Cortex of kidney (tissue), 1 donor: Measurements from ENCODE around the gene TCF7L2.

Experiments
- DNase-seq: peaks from one replicate; lab custom pipeline; 2025; lab: John Stamatoyannopoulos, UW

TCF7L2 gene

DNA sequence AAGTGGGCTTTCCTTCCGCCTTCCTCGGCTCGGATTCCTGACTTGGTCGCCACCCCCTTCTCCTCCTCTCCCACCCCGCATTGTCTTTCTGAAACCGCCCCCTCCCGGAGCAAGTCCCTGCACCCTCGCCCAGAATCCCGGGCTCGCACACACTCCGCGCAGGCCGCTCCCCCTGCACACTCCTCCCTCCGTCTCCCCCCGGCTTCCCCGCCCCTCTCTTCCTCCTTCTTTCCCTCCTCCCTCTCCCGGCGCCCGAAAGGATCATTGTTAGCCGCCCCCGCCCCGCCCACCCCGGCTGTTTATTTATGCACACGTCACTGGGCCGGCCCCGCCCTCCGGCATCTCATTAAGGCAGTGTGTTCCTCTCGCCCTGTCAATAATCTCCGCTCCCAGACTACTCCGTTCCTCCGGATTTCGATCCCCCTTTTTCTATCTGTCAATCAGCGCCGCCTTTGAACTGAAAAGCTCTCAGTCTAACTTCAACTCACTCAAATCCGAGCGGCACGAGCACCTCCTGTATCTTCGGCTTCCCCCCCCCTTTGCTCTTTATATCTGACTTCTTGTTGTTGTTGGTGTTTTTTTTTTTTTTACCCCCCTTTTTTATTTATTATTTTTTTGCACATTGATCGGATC is at the start of gene TCF7L2:
TSS of gene TCF7L2 (plus strand) at position 373 of the 633 bp plus-strand sequence. CDS start 510 bp downstream, outside the sequence.
- DNase-seq, result peak; percentile 11

- no peak for DNase-seq
These were observed 47.3 kb upstream of the TCF7L2 start for GRCh38 chr10:112902730-112903129.

DNA sequence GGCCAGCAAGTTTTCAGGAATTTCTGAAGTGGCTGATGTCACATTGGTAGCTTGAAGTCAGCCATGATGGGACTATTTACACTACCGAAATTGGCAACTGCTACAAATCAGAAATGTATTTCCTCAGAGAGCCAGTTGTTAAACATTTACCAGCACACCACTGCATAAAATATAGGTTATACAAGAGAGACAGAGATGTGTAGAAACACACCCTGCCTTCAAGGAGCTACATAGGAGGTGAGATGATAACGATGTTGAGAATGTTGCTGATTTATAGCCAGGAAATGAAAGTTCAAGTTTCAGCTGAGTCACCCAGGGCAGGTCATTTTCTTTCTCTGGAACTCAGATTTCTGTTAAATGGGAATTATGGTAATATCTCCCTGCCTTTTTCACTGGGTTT is 46.0 kb upstream of the TCF7L2 start:
- DNase-seq, result no peak

GRCh38 chr10:112906945-112907344 is 43.1 kb upstream of the TCF7L2 start:
- DNase-seq, result no peak

DNA sequence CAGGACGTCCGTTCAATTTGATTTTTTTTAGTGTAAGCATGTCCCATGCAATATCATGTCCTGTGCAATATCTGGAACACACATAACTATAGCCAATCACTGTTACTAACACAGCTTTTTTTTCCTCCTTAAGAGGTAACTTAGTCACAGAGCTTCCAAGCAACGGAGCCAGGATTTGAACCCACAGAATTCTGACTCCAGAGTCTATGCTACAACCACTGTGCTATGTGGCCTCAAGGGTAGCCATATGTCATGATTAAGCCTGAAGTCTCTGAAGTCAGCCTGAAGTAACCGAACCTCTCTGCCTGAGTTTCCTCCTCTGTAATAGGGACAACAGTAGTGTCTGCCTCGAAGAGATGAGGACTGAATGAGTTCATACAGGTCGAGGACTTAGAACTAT is 42.2 kb upstream of the TCF7L2 start:
- no peak for DNase-seq

DNA sequence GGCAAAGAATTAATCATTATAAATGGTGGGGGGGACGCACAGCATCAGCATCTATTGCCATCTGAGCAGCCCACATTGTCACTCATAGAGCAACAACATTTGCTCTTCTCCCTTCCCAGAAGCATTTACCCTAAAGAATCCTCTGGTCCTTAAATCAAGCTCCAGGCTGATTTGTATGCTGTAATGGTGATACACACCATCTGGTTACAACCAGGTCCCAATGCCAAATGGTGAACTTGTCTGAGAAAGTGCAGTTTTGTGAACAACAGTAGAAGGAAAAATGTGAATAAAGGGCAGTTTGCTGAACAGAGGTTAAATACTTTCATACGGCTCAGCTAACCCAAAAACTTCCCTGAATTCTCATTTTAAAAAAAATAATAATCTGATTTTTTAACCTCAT is 38.8 kb upstream of the TCF7L2 start:
- no peak for DNase-seq

DNA sequence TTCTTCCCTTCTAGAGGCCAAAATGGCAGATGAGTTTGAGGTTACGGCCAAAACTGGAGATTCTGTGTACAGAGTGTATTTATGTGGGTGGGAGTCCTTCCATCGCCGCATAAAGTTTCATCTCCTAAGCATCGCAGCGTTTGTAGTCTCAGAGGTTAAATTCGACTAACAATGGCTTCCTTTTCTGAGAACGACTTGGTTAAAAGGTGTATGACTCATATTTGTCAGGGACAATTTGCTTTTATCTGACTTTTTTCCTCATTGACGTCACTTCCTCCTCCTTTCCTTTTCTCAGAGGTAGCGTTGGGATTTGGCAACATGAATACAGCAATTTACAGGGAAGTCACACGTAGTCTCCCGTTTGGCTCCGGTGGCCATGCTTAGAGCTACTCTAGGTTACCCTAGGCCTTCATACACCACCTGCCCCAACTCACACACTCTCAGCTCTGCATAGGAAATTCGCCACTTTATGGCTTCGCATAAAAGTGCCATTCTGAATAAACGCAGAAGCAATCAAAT is 37.6 kb upstream of the TCF7L2 start:
- no peak for DNase-seq

- no peak for DNase-seq
These were observed 36.8 kb upstream of the TCF7L2 start for GRCh38 chr10:112913255-112913654.

DNA sequence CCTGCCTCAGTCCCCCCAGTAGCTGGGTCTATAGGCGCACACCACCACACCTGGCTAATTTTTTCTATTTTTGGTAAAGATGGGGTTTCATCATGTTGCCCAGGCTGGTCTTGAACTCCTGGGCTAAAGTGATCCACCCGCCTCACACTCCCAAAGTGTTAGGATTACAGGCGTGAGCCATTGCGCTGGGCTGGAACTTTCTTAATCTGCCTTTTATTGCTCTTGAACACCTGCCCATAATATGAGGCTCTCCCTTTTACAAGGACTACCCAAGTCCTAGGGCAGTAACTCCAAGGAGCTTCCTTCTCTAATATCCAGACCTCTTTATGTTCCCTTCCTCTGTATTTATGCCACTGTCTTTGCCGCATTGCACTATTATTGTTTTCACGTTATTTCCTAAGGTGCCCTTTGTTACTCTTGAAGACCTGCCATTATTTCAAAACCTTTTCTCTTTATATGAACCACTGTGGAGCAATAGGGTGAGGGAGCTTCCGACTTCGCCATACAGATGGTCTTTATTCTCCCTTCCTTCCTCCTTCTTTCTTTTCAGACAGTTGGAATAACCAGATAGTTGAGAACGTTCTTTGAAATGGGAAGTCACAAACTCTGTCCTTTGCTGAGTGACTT is 36.3 kb upstream of the TCF7L2 start:
- no peak for DNase-seq

GRCh38 chr10:112914288-112914952 is 35.6 kb upstream of the TCF7L2 start:
- no peak for DNase-seq

DNA sequence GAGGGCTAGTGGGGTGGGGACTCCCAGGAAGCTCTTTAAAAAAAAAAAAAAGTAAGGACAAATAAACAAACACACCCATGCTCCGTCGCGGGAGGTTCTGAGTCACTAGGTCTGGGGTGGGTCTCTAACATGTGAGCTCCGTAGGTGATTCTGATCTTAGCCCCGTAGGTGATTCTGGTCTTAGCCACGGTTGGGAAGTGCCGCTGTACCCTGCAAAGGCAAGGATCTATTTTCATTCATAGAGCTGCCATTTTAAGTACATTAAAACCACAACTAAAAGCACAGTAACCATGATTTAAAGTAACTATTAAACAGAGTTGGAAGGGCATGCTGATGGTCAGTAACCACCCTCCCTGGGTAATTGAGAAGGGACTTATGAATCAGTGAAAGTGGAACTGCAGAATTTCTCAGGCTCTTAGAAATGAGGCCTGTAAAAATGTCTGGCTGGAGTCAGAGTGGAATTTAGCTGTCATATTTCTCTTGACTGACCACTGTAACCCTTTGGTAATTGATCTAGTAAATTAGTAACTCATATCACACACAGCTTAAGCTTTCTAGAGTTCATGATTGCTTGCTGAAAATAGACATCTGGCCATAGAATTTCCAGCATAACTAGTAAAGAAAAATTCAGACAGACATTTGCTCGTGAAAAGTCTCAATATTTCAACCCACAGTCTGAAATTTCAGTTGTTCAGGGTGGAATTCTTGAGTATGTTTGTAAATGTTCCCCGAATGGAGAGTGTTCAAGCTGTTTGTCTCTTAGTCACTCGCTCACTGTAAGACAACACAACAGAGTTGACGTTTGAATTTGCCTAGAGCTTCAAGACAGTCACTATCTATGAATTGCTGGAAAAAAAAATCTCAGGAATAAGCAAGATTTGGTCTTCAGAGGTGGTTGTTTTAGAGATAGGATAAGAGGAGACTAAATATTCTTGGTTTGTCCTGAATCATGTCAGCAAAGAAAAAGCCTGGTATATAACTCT is 34.2 kb upstream of the TCF7L2 start:
- DNase-seq, result no peak

DNA sequence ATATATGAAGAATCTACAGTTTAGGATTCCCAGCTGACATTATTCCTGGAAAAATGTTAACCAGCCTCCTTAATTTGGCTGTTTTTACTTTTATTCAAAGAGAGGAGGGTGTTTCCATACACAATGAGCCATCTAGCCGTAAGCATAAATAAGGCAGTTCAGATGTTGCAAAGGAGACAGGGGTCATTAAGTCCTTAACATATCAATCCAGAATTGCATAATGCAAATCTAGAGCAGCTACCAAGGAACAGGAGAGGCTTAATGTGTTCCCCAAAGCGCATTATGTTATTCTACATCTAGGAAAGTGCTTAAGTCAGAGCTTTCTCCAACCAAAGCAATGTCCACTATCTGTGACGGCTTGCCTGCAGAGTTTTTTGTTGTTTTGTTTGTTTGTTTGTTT is 32.4 kb upstream of the TCF7L2 start:
- DNase-seq, result no peak

DNA sequence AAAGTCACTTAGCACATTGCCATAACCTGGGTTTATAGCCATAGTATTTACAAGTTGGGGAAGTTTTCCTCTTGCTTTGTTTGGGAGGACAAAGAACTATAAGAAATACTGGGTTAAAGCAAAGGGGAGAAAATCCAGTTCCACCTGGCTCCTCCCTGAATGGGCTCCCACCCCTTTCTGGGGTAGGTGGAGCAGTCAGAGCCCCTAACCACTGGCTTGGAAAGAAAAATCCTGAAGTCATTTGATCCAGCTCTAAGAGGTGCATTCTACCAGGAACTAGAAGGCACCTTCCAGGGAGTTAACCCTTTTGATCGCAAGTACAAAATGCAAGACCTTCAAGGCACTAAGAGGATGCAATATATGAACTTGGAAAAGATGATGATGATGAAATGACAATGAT is 31.3 kb upstream of the TCF7L2 start:
- DNase-seq, result no peak

GRCh38 chr10:112919721-112920120 is 30.3 kb upstream of the TCF7L2 start:
- DNase-seq, result no peak

DNA sequence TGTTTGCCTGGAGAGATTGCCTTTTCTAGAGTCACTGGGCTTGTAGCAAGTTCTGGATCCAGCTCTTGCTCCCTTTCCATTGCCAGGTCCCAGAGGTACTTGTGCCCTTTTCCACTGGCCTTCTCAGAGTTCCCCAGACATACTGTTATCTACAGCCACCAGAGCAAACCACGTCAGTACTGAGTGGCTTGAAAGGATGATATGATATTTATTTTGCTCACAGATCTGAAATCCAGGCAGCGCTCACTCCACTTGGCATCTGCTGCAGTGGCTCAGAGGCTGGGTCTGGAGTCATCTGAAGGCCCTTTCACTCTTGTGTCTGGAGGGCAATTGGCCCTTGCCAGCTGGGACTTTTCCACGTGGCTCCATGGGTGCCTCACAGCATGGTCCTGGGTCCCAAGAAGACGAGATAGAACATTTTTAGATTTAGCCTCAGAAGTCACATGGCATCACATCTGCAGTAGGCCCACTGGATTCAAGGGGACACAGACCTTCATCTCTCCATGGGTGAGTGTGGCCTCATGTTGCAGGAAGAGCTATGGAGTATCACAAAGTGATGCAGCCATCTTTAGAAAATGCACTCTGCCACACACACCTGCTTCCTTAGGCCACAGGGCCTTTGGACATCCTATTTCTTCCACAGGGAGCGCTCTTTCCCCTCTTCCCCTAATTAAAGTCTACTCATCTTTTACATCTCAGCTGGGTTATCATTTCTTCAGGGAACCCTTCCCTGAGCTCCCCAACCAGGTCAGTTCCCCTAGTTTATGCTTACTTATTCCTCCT is 22.9 kb upstream of the TCF7L2 start:
- no peak for DNase-seq

DNA sequence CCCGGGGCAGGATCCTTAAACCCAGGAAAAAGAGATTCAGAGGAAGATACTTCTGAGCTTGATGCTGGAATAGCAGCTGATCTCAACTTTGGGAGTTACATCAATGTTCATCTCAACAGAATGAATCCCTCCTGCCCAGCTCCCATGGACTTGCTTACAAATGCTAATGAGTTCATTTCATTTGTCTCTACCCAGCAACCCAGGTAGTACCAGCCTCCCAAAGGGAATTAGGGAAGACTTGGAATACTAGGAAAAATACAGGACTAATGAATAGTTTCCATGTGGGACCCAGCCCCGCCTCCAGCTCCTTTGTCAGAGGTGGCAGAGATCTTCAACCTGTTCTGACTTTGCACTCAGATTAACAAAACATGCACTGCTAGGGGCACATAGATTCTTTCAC is 22.1 kb upstream of the TCF7L2 start:
- DNase-seq, result no peak

DNA sequence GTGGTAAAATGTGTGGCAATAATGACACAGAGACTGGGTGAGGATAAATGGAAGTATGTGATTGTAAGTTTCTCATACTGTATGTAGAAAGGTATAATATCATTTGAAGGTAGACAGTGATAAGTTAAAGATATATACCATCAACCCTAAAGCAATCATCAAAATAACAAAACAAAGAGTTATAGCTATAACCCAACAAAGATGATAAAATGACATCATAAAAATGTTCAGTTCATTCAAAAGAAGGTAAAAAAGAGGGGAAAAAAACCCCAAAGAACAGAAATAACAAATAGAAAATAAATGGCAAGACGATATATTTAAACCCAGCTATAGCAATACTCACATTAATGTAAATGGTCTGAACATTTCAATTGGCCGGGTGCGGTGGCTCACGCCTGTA is 17.4 kb upstream of the TCF7L2 start:
- DNase-seq, result no peak

DNA sequence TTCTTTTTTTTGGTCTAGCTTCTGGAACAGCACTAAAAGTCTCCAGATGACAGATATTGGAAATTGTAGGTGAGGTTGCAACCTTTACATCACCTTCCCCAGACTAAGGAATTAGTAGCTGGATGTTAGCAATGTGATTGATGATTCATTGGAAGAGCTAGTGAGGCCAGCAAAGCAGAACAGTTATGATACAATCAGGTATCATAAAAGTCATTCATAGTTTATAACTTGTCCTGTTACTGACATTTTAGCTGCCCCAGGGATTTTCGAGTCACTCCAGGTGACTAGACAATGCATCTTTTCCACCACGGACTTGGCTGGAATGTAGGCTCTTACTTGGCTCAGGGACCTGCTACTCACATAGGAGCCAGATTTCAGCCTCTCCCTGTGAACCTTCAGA is 15.9 kb upstream of the TCF7L2 start:
- DNase-seq, result no peak

DNA sequence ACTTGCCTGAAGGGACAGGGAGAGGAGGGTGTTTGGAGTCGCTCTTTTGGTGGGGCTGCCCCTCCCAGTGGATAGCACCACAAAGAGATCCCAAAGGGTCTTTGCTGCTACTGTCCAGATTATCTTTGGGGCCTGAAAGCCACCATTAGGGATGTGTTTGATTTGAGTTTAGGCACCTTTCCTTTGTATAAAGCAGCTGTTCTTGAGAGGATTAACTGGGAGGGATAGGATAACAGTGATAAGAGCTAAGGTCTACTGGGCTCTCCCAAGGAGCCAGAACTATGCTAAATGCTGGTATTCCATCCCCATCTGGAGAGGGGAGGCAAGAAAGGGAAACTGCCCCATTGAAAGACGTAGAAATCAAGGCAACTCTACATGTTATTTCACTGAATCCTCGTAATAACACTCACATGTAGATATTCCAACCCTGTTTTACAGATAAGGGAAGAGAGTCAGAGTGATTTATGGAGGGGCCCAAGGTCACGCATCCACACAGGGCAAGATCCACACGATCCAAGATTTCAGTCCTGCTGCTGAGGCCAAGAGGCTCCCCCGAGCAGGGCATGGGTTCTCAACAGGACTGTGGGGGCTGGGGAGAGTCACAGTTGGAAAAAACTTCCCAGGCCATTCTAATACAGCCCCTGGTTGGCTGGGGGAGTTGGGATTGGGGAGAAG is 11.1 kb upstream of the TCF7L2 start:
- no peak for DNase-seq

DNA sequence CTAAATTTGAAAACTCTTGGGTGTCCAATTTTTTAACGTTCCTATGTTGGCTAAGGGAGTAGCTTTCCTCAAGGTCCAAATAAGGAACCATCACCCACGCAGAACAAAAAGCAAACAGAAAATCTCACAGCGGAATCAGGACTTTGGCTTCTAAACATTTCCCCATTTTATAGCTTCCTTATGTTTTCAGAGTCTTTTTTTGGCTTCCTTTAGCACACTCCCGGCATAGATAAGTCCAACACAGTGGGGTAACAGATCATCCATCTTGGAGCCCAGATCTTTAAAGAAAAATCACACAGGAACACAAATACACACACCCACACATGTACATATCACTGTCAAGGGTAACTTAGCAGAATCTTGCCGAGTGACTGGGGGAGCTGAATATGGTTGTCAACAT is 4.2 kb upstream of the TCF7L2 start:
- no peak for DNase-seq

DNA sequence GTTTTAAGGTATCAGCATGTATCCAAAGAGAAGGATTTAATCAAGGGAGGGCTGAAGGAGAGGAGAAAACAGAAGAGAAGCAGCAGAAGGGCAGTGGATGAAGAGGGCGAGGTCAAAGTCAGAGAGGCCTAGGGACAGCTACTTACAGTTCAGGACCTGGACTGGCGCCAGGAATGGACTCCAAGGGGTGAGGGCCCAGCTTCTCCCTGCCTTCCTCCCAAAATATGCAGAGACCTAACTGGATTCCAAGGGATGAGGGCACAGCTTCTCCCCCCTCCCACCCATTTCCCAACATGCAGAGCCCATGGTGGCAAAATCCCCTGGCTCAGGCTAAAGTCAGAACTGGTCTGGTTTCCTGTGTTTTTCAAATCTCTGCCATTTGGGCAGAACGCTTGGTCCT is 3.4 kb upstream of the TCF7L2 start:
- DNase-seq, result no peak
